IMR-90 (cell line): Measurements from ENCODE around the gene AANAT. TPM values are rescaled to one million over a fixed set of nuclear protein-coding genes. Genes with fewer than 3 reads are reported as not detected.
A peak's percentile ranks its signal among the peaks of the same experiment; 100 is the strongest.

ENCODE experiments used
- ATAC-seq: fragments of 200-7000 bp; cut with Tn5 transposase; 2 replicates; pipeline ENCODE4 v1.9.1; 2020; ENCODE audit warnings: low read depth, mild to moderate bottlenecking, moderate library complexity
- BruUV-seq: library from RNA; stranded (reverse); fragments of 400-500 nt; replicated peaks from 2 replicates; lab custom pipeline; 2021; lab: Mats Ljungman, UMichigan
- CTCF ChIA-PET: fragments of 300-600 bp; formaldehyde crosslinking; extraction: SDS; loops from one replicate; lab custom pipeline; 2021; ENCODE audit warnings: antibody characterized with exemption; lab: Yijun Ruan, JAX
- POLR2A ChIA-PET: fragments of 300-600 bp; sonication (Branson Sonifier 250); formaldehyde crosslinking; loops from one replicate; lab custom pipeline; 2022; ENCODE audit warnings: antibody characterized with exemption; ENCODE audit not compliant: unreplicated experiment; lab: Charles Lee
- DNase-seq: peaks from one replicate; pipeline ENCODE4 v3.0.0; 2013
- H2AFZ ChIP-seq: replicated peaks from 2 replicates; pipeline ENCODE3; 2013; ENCODE audit warnings: low read length, mild to moderate bottlenecking; ENCODE audit not compliant: poor library complexity
- H2AK5ac ChIP-seq: 2 replicates; pipeline ENCODE4 v1.6.1; 2013; ENCODE audit warnings: low read depth, low read length, inconsistent platforms
- H2AK9ac ChIP-seq: replicated peaks from 2 replicates; pipeline ENCODE3; 2013; ENCODE audit warnings: mild to moderate bottlenecking, low read depth, low read length, moderate library complexity; ENCODE audit not compliant: poor library complexity
- H2BK120ac ChIP-seq: 2 replicates; pipeline ENCODE4 v1.6.1; 2013; ENCODE audit warnings: low read depth, low read length, inconsistent platforms
- H2BK15ac ChIP-seq: 3 replicates; pipeline ENCODE4 v1.6.1; 2013; ENCODE audit warnings: low read depth, low read length, inconsistent platforms
- H2BK20ac ChIP-seq: 2 replicates; pipeline ENCODE4 v1.6.1; 2013; ENCODE audit warnings: low read depth, mild to moderate bottlenecking, inconsistent platforms, low read length, moderate library complexity
- H2BK5ac ChIP-seq: 2 replicates; pipeline ENCODE4 v1.6.1; 2013; ENCODE audit warnings: mild to moderate bottlenecking, low read depth, low read length, inconsistent platforms; ENCODE audit not compliant: poor library complexity, severe bottlenecking
- H3K14ac ChIP-seq: replicated peaks from 2 replicates; pipeline ENCODE4 v1.6.1; 2013; ENCODE audit warnings: low read depth, low read length, inconsistent platforms
- H3K18ac ChIP-seq: 2 replicates; pipeline ENCODE4 v1.6.1; 2013; ENCODE audit warnings: low read depth, low read length, control low read depth
- H3K23ac ChIP-seq: 2 replicates; pipeline ENCODE4 v1.6.1; 2013; ENCODE audit warnings: low read depth, low read length, inconsistent platforms
- H3K27ac ChIP-seq: 2 replicates; pipeline ENCODE4 v1.5.1; 2013; ENCODE audit warnings: mild to moderate bottlenecking, control low read depth, low read length; ENCODE audit not compliant: insufficient read depth
- H3K27me3 ChIP-seq: 2 replicates; pipeline ENCODE4 v1.6.1; 2013; ENCODE audit warnings: low read length; ENCODE audit not compliant: control insufficient read depth, insufficient read depth
- H3K36me3 ChIP-seq: 2 replicates; pipeline ENCODE4 v1.6.1; 2013; ENCODE audit warnings: low read length, mixed read lengths; ENCODE audit not compliant: control insufficient read depth, insufficient read depth
- H3K4ac ChIP-seq: 2 replicates; pipeline ENCODE4 v1.6.1; 2013; ENCODE audit warnings: low read depth, low read length, inconsistent platforms
- H3K4me1 ChIP-seq: 2 replicates; pipeline ENCODE4 v1.6.1; 2013; ENCODE audit warnings: low read length, mixed read lengths; ENCODE audit not compliant: control insufficient read depth, insufficient read depth
- H3K4me2 ChIP-seq: 2 replicates; pipeline ENCODE4 v1.6.1; 2013; ENCODE audit warnings: low read depth, mild to moderate bottlenecking, control low read depth, low read length, moderate library complexity
- H3K4me3 ChIP-seq: 2 replicates; pipeline ENCODE4 v1.5.1; 2013; ENCODE audit warnings: low read depth, mild to moderate bottlenecking, control low read depth, low read length, moderate library complexity; ENCODE audit not compliant: insufficient read depth
- H3K56ac ChIP-seq: 2 replicates; pipeline ENCODE4 v1.6.1; 2013; ENCODE audit warnings: low read length, inconsistent platforms; ENCODE audit not compliant: insufficient read depth; ENCODE audit errors: extremely low read depth
- H3K79me1 ChIP-seq, 2 experiments: 2 replicates each; pipeline ENCODE4 v1.6.1; 2013; ENCODE audit warnings: low read length in 2 of 2, inconsistent platforms in 1 of 2, low read depth in 1 of 2
- H3K9ac ChIP-seq: 2 replicates; pipeline ENCODE4 v1.6.1; 2013; ENCODE audit warnings: low read depth, low read length, control low read depth
- H3K9me1 ChIP-seq: 2 replicates; pipeline ENCODE4 v1.6.1; 2013; ENCODE audit warnings: low read length, inconsistent platforms; ENCODE audit not compliant: insufficient read depth
- H3K9me3 ChIP-seq: 2 replicates; pipeline ENCODE4 v1.6.1; 2013; ENCODE audit warnings: low read length; ENCODE audit not compliant: control insufficient read depth, insufficient read depth
- H4K20me1 ChIP-seq: 2 replicates; pipeline ENCODE4 v1.6.1; 2013; ENCODE audit warnings: low read length, inconsistent platforms; ENCODE audit not compliant: insufficient read depth
- H4K5ac ChIP-seq: 2 replicates; pipeline ENCODE4 v1.6.1; 2013; ENCODE audit warnings: mild to moderate bottlenecking, low read depth, low read length, control low read depth
- H4K8ac ChIP-seq, 2 experiments: 2 replicates each; pipeline ENCODE4 v1.6.1; 2013; ENCODE audit warnings: low read depth in 2 of 2, low read length in 2 of 2, control low read depth in 1 of 2, inconsistent platforms in 1 of 2
- H4K91ac ChIP-seq: 2 replicates; pipeline ENCODE4 v1.6.1; 2013; ENCODE audit warnings: low read depth, low read length, inconsistent platforms; ENCODE audit not compliant: insufficient read depth
- CEBPB ChIP-seq: IDR thresholded peaks from 2 replicates; pipeline ENCODE4 v1.6.1; 2012; ENCODE audit warnings: low read depth, low read length, improper control_type of control experiment
- CTCF ChIP-seq: conservative IDR thresholded peaks from 2 replicates; pipeline ENCODE4 v1.5.1; 2012; ENCODE audit warnings: mild to moderate bottlenecking, low read depth, low read length, improper control_type of control experiment
- ELK1 ChIP-seq: fragments of 150-350 bp; IDR thresholded peaks from 2 replicates; pipeline ENCODE4 v1.6.1; 2016; ENCODE audit warnings: low read depth, mild to moderate bottlenecking, low read length, moderate library complexity, borderline replicate concordance
- FOS ChIP-seq: fragments of 150-350 bp; IDR thresholded peaks from 2 replicates; pipeline ENCODE4 v1.6.1; 2016; ENCODE audit warnings: low read depth, low read length
- MAFK ChIP-seq: IDR thresholded peaks from 2 replicates; pipeline ENCODE4 v1.6.1; 2012; ENCODE audit warnings: low read depth, low read length, improper control_type of control experiment
- MXI1 ChIP-seq: IDR thresholded peaks from 2 replicates; pipeline ENCODE4 v1.6.1; 2012; ENCODE audit warnings: low read depth, mild to moderate bottlenecking, low read length, moderate library complexity, borderline replicate concordance
- POLR2A ChIP-seq: IDR thresholded peaks from 2 replicates; pipeline ENCODE4 v1.6.1; 2012; ENCODE audit warnings: mild to moderate bottlenecking, low read depth, low read length
- RAD21 ChIP-seq: IDR thresholded peaks from 2 replicates; pipeline ENCODE4 v1.6.1; 2012; ENCODE audit warnings: low read length, improper control_type of control experiment
- RCOR1 ChIP-seq: IDR thresholded peaks from 2 replicates; pipeline ENCODE4 v1.6.1; 2012; ENCODE audit warnings: mild to moderate bottlenecking, low read length, improper control_type of control experiment; ENCODE audit not compliant: insufficient replicate concordance
- SMC3 ChIP-seq: fragments of 150-350 bp; IDR thresholded peaks from 2 replicates; pipeline ENCODE4 v1.6.1; 2016; ENCODE audit warnings: low read depth, mild to moderate bottlenecking, antibody characterized with exemption, low read length, moderate library complexity
- WGBS, 2 experiments: methylation state at CpG; one replicate each; pipeline versions ENCODE4 v1.1.5 to v1.1.7; 2013; ENCODE audit warnings: missing lambda C conversion rate in 2 of 2; ENCODE audit not compliant: insufficient read length in 1 of 2; ENCODE audit errors: extremely low coverage in 2 of 2; 5-methylcytosine and 5-hydroxymethylcytosine counted together
- dilution Hi-C: fragments of 300-500 bp; cut with HindIII; formaldehyde crosslinking; loops from one replicate; pipeline ENCODE4 v1.14.3; 2018; ENCODE audit warnings: low sequenced_read_pairs; ENCODE audit not compliant: unreplicated experiment
- in situ Hi-C: fragments of 300-500 bp; cut with MboI; formaldehyde crosslinking; loops from 3 replicates; pipeline ENCODE4 v1.14.3; 2019; ENCODE audit warnings: low sequenced_read_pairs, inconsistent platforms, mixed read lengths
- intact Hi-C: fragments of 100-400 bp; cut with micrococcal nuclease; formaldehyde crosslinking; loops from 2 replicates; pipeline ENCODE4 v1.10.0; 2022
- polyA plus RNA-seq, 3 experiments: library from polyadenylated mRNA; depleted of rRNA; stranded (reverse); fragments of >200 nt; gene quantifications; 2 replicates each; pipeline ENCODE4 v1.2.3, GENCODE V29; 2012; ENCODE audit warnings: low replicate concordance in 1 of 3
- total RNA-seq: library from RNA; depleted of rRNA; stranded (reverse); fragments of >200 nt; gene quantifications from 2 replicates; pipeline ENCODE4 v1.2.3, GENCODE V29; 2012

AANAT gene
- total and polyA plus RNA-seq, 2 of the 4 experiments (the other 2 are of a cell fraction): 0.21 TPM; not detected in 1

GRCh38 chr17:76473541-76473985 lies 6.2 kb downstream of the AANAT start:
- WGBS, 2 experiments: 74% methylated on average over 9 of the region's 18 CpGs; no CpG with 5 or more reads in 1 of the 2 experiments
- H3K27me3 ChIP-seq: no peaks in the 10 kb centered on the region

More at GRCh38 chr17:76473541-76473985, 6.2 kb downstream of the AANAT start:
- no peak overlapping the region for H2BK5ac ChIP-seq
- H2AFZ ChIP-seq: no peak overlapping the region
- CTCF ChIA-PET: no interaction called here
- POLR2A ChIA-PET: no interaction called here
- no peak overlapping the region for H3K4ac ChIP-seq
- H4K5ac ChIP-seq: no peak overlapping the region
- no peak overlapping the region for H2BK120ac ChIP-seq
- H3K9me1 ChIP-seq: peaks cover 2% of the 10 kb centered on the region; the same call in 1 of the 2 replicates
- DNase-seq (no peak), ATAC-seq (peak; percentile 68)
- intact Hi-C loops (no loop called here), in situ Hi-C loops (no loop called here), dilution Hi-C loops (no loop called here)
- no peak overlapping the region for H3K56ac ChIP-seq
- no peak overlapping the region for H3K14ac ChIP-seq
- H2BK15ac ChIP-seq: no peak overlapping the region
- H3K36me3 ChIP-seq: no peaks in the 10 kb centered on the region; the same call in 1 of the 2 replicates
- no peaks in the 10 kb centered on the region for H3K4me1 ChIP-seq
- no TSS peak for BruUV-seq
- no peak overlapping the region for H4K91ac ChIP-seq
- H3K4me2 ChIP-seq: no peak overlapping the region
- H3K23ac ChIP-seq: no peak overlapping the region
- no peak overlapping the region for H3K9ac ChIP-seq
- H4K20me1 ChIP-seq: no peaks in the 10 kb centered on the region
- TF ChIP-seq MXI1: no peak
- no peak for TF ChIP-seq CEBPB
- TF ChIP-seq MAFK: no peak
- TF ChIP-seq SMC3: peak; percentile 44
- TF ChIP-seq ELK1: no peak
- TF ChIP-seq RAD21: peak; percentile 43
- TF ChIP-seq RCOR1: no peak
- peak; percentile 35; the same call in 1 of the 2 replicates for TF ChIP-seq CTCF
- TF ChIP-seq POLR2A: no peak
- TF ChIP-seq FOS: no peak
- H2AK9ac ChIP-seq: no peak overlapping the region
- H4K8ac ChIP-seq: no peak overlapping the region
- H3K27ac ChIP-seq: no peak overlapping the region
- H3K18ac ChIP-seq: no peak overlapping the region
- H2BK20ac ChIP-seq: no peak overlapping the region
- no peaks in the 10 kb centered on the region for H3K9me3 ChIP-seq
- H3K4me3 ChIP-seq: no peak overlapping the region
- no peak overlapping the region for H2AK5ac ChIP-seq
- H3K79me1 ChIP-seq: no peaks in the 10 kb centered on the region
